K562 (cell line): ENCODE data around the gene PODXL. TPM values are rescaled to one million over a fixed set of nuclear protein-coding genes. Genes with fewer than 3 reads are reported as not detected.

Experiments
- ATAC-seq: fragments of 200-7000 bp; cut with Tn5 transposase; 3 replicates; pipeline ENCODE4 v1.9.1; 2020; ENCODE audit warnings: moderate library complexity
- BruUV-seq: library from RNA; stranded (reverse); fragments of 400-500 nt; replicated peaks from 2 replicates; lab custom pipeline; 2021; lab: Mats Ljungman, UMichigan
- CTCF ChIA-PET: fragments of 300-600 bp; formaldehyde crosslinking; extraction: SDS; loops from one replicate; lab custom pipeline; 2021; ENCODE audit warnings: low intra/inter-chr PET ratio; lab: Yijun Ruan, JAX
- POLR2A ChIA-PET: fragments of 300-600, 350-650 bp; sonication (Branson Sonifier 250); formaldehyde crosslinking; extraction: SDS; loops from one replicate; lab custom pipeline; 2021; ENCODE audit warnings: antibody characterized with exemption, inconsistent platforms; lab: Yijun Ruan, JAX
- DNase-seq, 4 experiments: peaks; one replicate each; pipeline versions ENCODE4 v3.0.0 to v3.0.0-alpha.2; 2011 to 2018; ENCODE audit warnings: low spot score in 3 of 4, mixed read lengths in 3 of 4; ENCODE audit errors: extremely low read depth in 1 of 4
- FAIRE-seq: peaks from 2 replicates; lab custom pipeline; 2011; peaks lifted over from hg19 to GRCh38; lab: Jason Lieb, UNC
- H2AFZ ChIP-seq: 2 replicates; pipeline ENCODE4 v1.6.0; 2011; ENCODE audit warnings: low read depth, low read length, control low read depth, inconsistent platforms
- H3K27ac ChIP-seq: fragments of 200-600 bp; 3 replicates; pipeline ENCODE4 v1.8.0; 2011; ENCODE audit warnings: low read depth, mild to moderate bottlenecking, control low read depth, inconsistent platforms, low read length, moderate library complexity, mixed read lengths; ENCODE audit errors: extremely low read depth
- H3K27me3 ChIP-seq, 2 experiments: fragments of 300-600 bp in 1 of 2; 2 replicates in 1 of 2; 3 replicates in 1 of 2; pipeline versions ENCODE4 v1.6.0 to v1.8.0; 2011; ENCODE audit warnings: inconsistent platforms in 2 of 2, low read length in 2 of 2, mild to moderate bottlenecking in 1 of 2, mixed read lengths in 1 of 2, moderate library complexity in 1 of 2; ENCODE audit not compliant: control insufficient read depth in 2 of 2, insufficient read depth in 2 of 2
- H3K36me3 ChIP-seq: fragments of 300-600 bp; 3 replicates; pipeline ENCODE4 v1.8.0; 2011; ENCODE audit warnings: mild to moderate bottlenecking, low read length, inconsistent platforms; ENCODE audit not compliant: control insufficient read depth, insufficient read depth
- H3K4me1 ChIP-seq, 2 experiments: fragments of 200-600 bp in 1 of 2; replicated peaks in 1 of 2; 2 replicates in 1 of 2; 3 replicates in 1 of 2; pipeline versions ENCODE4 v1.5.1 to v1.8.0; 2011; ENCODE audit warnings: inconsistent platforms in 2 of 2, low read length in 2 of 2, mild to moderate bottlenecking in 1 of 2, mixed read lengths in 1 of 2, moderate library complexity in 1 of 2; ENCODE audit not compliant: control insufficient read depth in 2 of 2, insufficient read depth in 2 of 2
- H3K4me2 ChIP-seq: 2 replicates; pipeline ENCODE4 v1.6.1; 2011; ENCODE audit warnings: low read length, control low read depth, inconsistent platforms, mixed read lengths; ENCODE audit not compliant: insufficient read depth
- H3K4me3 ChIP-seq: fragments of 200-600 bp; sonication (generic), shearing (Covaris generic); 2 replicates; pipeline ENCODE4 v1.5.1; 2016; ENCODE audit warnings: control low read depth, inconsistent platforms
- H3K79me2 ChIP-seq: fragments of 200-600 bp; 3 replicates; pipeline ENCODE4 v1.8.0; 2011; ENCODE audit warnings: low read length, inconsistent platforms; ENCODE audit not compliant: control insufficient read depth, insufficient read depth
- H3K9ac ChIP-seq, 2 experiments: 2 replicates each; pipeline versions ENCODE4 v1.6.0 to v1.6.1; 2011; ENCODE audit warnings: low read depth in 2 of 2, low read length in 2 of 2, control low read depth in 1 of 2, inconsistent platforms in 1 of 2, mild to moderate bottlenecking in 1 of 2, mixed read lengths in 1 of 2; ENCODE audit not compliant: insufficient read depth in 1 of 2
- H3K9me1 ChIP-seq: one replicate; pipeline ENCODE4 v1.6.0; 2011; ENCODE audit warnings: inconsistent platforms, mild to moderate bottlenecking, low read length, moderate library complexity; ENCODE audit not compliant: control insufficient read depth, insufficient read depth
- H3K9me3 ChIP-seq: replicated peaks from 2 replicates; pipeline ENCODE4 v1.5.1; 2011; ENCODE audit warnings: low read depth, low read length, inconsistent platforms; ENCODE audit not compliant: control insufficient read depth, insufficient read depth
- H4K20me1 ChIP-seq: replicated peaks from 2 replicates; pipeline ENCODE4 v1.6.1; 2011; ENCODE audit warnings: low read length, inconsistent platforms, mixed read lengths; ENCODE audit not compliant: control insufficient read depth, insufficient read depth
- FOS ChIP-seq: IDR thresholded peaks from 3 replicates; pipeline ENCODE4 v1.6.1; 2011; ENCODE audit not compliant: insufficient read length; ENCODE audit errors: extremely low read depth
- HLTF ChIP-seq: fragments of 450-650 bp; IDR thresholded peaks from 2 replicates; pipeline ENCODE4 v1.6.1; 2016
- HNRNPUL1 ChIP-seq: fragments of 200-400 bp; formaldehyde crosslinking; IDR thresholded peaks from 2 replicates; pipeline ENCODE4 v1.6.1; 2017; ENCODE audit warnings: low read length
- ILK ChIP-seq: fragments of 450-650 bp; IDR thresholded peaks from 2 replicates; pipeline ENCODE4 v1.6.1; 2016; ENCODE audit warnings: missing genetic modification characterization, low read depth, mild to moderate bottlenecking, missing compliant biosample characterization, moderate library complexity, borderline replicate concordance
- KAT2B ChIP-seq: IDR thresholded peaks from one replicate; pipeline ENCODE4 v1.6.1; 2012; ENCODE audit warnings: low read depth, mild to moderate bottlenecking, control low read depth, inconsistent platforms, low read length, moderate library complexity
- RAD21 ChIP-seq, 2 experiments: fragments of 250-450 bp in 1 of 2; fragments of 450-650 bp in 1 of 2; sonication (Bioruptor Pico) in 1 of 2; formaldehyde crosslinking in 1 of 2; IDR thresholded peaks in 1 of 2; conservative IDR thresholded peaks in 1 of 2; 2 replicates each; pipeline versions ENCODE4 v1.4.0 to v1.8.0; 2020 to 2022; ENCODE audit warnings: mild to moderate bottlenecking in 2 of 2, moderate library complexity in 1 of 2
- TFE3 ChIP-seq: fragments of 450-650 bp; formaldehyde crosslinking; IDR thresholded peaks from 2 replicates; pipeline ENCODE4 v1.4.0; 2020; ENCODE audit warnings: mild to moderate bottlenecking, mixed read lengths
- VEZF1 ChIP-seq: fragments of 200-800 bp; sonication (Bioruptor generic); IDR thresholded peaks from 2 replicates; pipeline ENCODE4 v1.6.1; 2017; ENCODE audit warnings: missing genetic modification characterization, missing compliant biosample characterization
- ZZZ3 ChIP-seq: fragments of 450-650 bp; IDR thresholded peaks from 2 replicates; pipeline ENCODE4 v1.6.1; 2016; ENCODE audit warnings: antibody characterized with exemption, mild to moderate bottlenecking, moderate library complexity
- WGBS: fragments of 100-300 bp; shearing (Covaris generic); methylation state at CpG from one replicate; pipeline ENCODE4 v1.1.6; 2016; ENCODE audit warnings: low coverage, mixed read lengths; ENCODE audit not compliant: insufficient coverage; ENCODE audit errors: missing lambda C conversion rate; 5-methylcytosine and 5-hydroxymethylcytosine counted together
- in situ Hi-C: fragments of 300-500 bp; cut with MboI; formaldehyde crosslinking; loops from 4 replicates; pipeline ENCODE4 v1.15.0; 2018; ENCODE audit warnings: inconsistent platforms, mixed read lengths
- intact Hi-C: fragments of 100-400 bp; cut with micrococcal nuclease; formaldehyde crosslinking; loops from 2 replicates; pipeline ENCODE4 v1.14.2; 2022
- polyA plus RNA-seq, 8 experiments: library from polyadenylated mRNA; depleted of rRNA in 4 of 8; stranded (reverse) in 5 of 8; unstranded in 3 of 8; fragments of >200 nt; fragmentation: Nextera tagmentation in 2 of 8; fragmentation: Illumina TruSeq in 1 of 8; extraction: Ambion mirVana in 2 of 8; extraction: Trizol in 1 of 8; gene quantifications; 2 replicates each; pipeline versions ENCODE4 v1.2.1 to v1.2.3, GENCODE V29; 2011 to 2014; ENCODE audit warnings: inconsistent platforms in 1 of 8, missing spikeins in 1 of 8
- total RNA-seq, 7 experiments: library from RNA; depleted of rRNA in 6 of 7; stranded (reverse); fragments of >200 nt in 6 of 7; fragmentation: Illumina TruSeq in 2 of 7; extraction: Trizol in 2 of 7; gene quantifications; 2 replicates each; pipeline versions ENCODE4 v1.2.1 to v1.2.3, GENCODE V29; 2011 to 2021; ENCODE audit warnings: low replicate concordance in 1 of 7
- TF ChIP-seq, protein P1 (sequence below): sonication (generic); formaldehyde crosslinking; IDR thresholded peaks from 2 replicates; pipeline ENCODE4 v1.8.0; 2022; ENCODE audit warnings: mild to moderate bottlenecking, low read depth, missing genetic modification reagents

Gene PODXL
- total and polyA plus RNA-seq, 9 of the 15 experiments (the other 6 are each of a cell fraction or from before 2014, with no cell fraction given): 0.01 to 0.73 (median 0.07) TPM

GRCh38 chr7:131547589-131547988, 8.8 kb downstream of the PODXL start (continued):
- TF ChIP-seq, protein P1, sequence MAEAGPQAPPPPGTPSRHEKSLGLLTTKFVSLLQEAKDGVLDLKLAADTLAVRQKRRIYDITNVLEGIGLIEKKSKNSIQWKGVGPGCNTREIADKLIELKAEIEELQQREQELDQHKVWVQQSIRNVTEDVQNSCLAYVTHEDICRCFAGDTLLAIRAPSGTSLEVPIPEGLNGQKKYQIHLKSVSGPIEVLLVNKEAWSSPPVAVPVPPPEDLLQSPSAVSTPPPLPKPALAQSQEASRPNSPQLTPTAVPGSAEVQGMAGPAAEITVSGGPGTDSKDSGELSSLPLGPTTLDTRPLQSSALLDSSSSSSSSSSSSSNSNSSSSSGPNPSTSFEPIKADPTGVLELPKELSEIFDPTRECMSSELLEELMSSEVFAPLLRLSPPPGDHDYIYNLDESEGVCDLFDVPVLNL: no peak

- peak; percentile 82 for FAIRE-seq
- no peaks in the 10 kb centered on the region for H3K9me3 ChIP-seq
- no peak for TF ChIP-seq FOS
- 0 out of 2 replicates have a peak, but pooled peaks have one; percentile 21 for TF ChIP-seq VEZF1 (CRISPR knock-in tag)
- TF ChIP-seq HNRNPUL1: no peak
- no peak for TF ChIP-seq ILK (tag)
- no peak for TF ChIP-seq HLTF
- TF ChIP-seq RAD21 (CRISPR knock-in tag; conservative IDR thresholded peaks at IDR 0.05 in 1 of 2, IDR thresholded peaks at IDR 0.05 in 1 of 2): peak; percentile 32 to 68; a peak in 2 of 4 replicates
- TF ChIP-seq TFE3 (CRISPR knock-in tag): no peak
- no peak for TF ChIP-seq ZZZ3
- peak; percentile 83 for TF ChIP-seq KAT2B
Measured at GRCh38 chr7:131546583-131547141, 9.8 kb downstream of the PODXL start.

More at GRCh38 chr7:131546583-131547141, 9.8 kb downstream of the PODXL start:
- in situ Hi-C loops (no loop called here), intact Hi-C loops (loop anchor here (2.0 to 5.0 kb wide), 2 partner anchors 38 to 91 kb away; no protein-coding TSS in a partner anchor)
- ChIA-PET CTCF (interaction anchor here (0.6 to 5.5 kb wide), 4 partner anchors 39 to 503 kb away, joined by 3 to 85 read pairs (median 4); no protein-coding TSS in a partner anchor), POLR2A (interaction anchor here (0.6 kb wide), 2 partner anchors 283 to 1341 kb away, joined by 3 to 4 read pairs; partner anchors contain the start of gene TMEM209)
- peak; percentile 83 to 94 (median 90) for DNase-seq
- 0 out of 2 replicates have a peak overlapping the region, but pooled peaks have one; percentile 29 for H2AFZ ChIP-seq
- no peaks in the 10 kb centered on the region for H3K9me1 ChIP-seq
- peaks cover 22 to 64% of the 10 kb centered on the region in 2 experiments for H3K27me3 ChIP-seq
- peaks cover 3 to 5% of the 10 kb centered on the region in 2 experiments; a peak in 2 of 5 replicates for H3K4me1 ChIP-seq
- no peak overlapping the region for H3K9ac ChIP-seq
- H3K4me2 ChIP-seq: no peak overlapping the region; the same call in 1 of the 2 replicates
- no peaks in the 10 kb centered on the region for H3K36me3 ChIP-seq
- BruUV-seq: no TSS peak
- peaks cover 3% of the 10 kb centered on the region; the same call in 1 of the 2 replicates for H4K20me1 ChIP-seq
- 13% methylated on average over 12 of the region's 12 CpGs for WGBS
- ATAC-seq: peak; percentile 85
- no peak overlapping the region for H3K27ac ChIP-seq
- H3K4me3 ChIP-seq: no peak overlapping the region
- no peaks in the 10 kb centered on the region for H3K79me2 ChIP-seq
